NOMO-1 treated with dmso at 0.1 percent for 144 hours (cell line): ENCODE results near the gene EYS.
"Not testable (repeated sequence)": the region's sequence is repeated elsewhere in the genome, so short reads cannot be mapped to it uniquely, and the experiment has no call there.

Experiments
- DNase-seq: peaks from one replicate; lab custom pipeline; 2025; ENCODE audit not compliant: unreplicated experiment; lab: John Stamatoyannopoulos, UW

EYS gene

DNA sequence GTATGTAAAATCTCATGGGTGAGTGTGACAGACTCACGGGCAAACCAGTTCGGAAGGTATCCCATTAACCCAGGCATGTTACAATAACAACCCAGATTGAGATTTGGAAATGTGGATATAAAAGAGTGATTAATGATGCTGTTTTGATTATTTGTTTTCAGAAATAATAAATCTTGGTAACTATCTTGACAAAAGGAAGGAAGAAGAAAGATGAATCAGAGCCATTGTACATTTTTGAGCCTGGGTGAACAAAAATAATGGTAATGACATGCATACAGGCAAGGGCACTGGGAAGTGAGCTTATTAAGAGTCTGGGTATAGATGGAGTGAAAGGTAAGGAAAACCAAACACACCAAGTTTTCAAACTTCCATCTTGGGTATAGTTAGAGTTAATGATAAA lies 1209.4 kb downstream of the EYS start:
- no peak for DNase-seq

DNA sequence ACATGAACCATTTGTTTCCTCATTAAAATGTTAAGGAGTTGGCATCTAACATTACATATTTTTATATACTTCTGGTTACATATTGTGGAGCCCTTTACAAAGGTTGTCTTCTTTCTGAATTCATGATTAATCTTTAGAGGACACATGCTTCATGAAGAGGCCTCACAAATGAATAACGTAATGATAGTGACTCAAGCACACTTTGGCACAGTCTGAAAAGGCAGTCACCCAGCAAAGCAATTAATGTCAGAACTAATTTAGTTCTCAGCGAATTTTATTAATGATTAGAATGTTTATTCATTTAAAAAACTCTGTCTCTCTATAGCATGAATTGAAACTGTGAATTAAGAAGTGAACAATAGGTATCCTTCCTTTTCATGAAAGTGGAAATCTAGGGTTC lies 1217.3 kb downstream of the EYS start:
- no peak for DNase-seq

DNA sequence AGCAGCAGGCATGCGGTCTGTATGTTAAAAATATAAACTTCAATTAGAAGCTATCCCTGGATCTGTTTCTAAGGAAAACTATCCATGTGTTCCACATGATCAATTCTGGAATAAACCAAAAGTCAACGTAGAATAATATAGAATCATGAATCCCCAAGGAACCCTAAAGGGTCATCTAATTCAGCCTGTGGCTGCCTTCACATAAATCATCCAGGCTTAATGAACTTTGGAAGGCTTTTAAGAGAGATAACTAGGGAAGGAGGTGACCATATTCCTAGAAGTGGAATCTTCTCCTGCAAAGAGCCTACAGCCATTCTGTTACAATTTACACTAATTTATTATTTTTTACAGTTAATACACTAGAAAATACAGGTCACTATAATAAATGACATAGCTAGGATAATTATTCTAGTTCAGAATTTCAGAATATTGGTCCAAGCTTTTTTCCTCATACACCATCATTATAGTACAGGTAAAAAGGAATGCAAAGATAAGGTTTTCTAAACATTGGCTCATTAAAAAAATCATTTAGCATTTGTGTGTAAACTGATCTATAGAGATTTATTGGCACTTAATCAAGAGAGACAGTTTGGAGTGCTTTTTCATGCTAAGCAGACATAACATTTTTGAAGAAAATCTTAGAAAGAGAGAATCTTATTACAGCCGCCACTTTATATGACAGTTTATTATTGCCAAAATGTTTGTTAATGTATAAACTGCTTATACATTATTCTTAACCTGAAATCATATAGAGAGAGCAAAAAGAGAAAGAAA lies 1220.3 kb downstream of the EYS start:
- DNase-seq: no peak

DNA sequence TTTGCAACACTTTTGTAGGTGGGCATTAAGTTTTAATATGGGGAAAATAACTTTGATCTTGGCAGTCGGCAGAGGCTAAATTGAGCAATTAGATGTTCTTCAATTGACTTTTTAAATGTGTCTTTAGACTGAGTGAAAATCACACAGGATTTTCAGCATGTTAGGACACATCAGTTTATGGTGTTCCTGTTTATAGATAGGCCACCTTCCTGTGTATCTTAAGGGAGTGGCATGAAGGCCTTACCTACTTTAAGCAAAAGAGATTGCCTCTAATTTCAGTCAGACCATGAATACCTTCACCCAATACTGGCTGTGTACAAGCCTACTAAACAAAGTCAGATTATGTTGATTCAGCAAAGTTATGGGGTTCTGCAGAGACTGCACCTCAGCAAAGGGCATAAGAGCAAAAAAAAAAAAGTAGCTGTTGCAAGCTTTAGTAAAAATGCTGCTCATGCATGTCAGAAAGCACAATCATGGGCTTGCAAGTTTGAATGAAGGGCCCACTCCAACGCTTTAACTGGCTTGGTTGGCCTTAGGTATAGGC lies 1223.0 kb downstream of the EYS start:
- DNase-seq: no peak

DNA sequence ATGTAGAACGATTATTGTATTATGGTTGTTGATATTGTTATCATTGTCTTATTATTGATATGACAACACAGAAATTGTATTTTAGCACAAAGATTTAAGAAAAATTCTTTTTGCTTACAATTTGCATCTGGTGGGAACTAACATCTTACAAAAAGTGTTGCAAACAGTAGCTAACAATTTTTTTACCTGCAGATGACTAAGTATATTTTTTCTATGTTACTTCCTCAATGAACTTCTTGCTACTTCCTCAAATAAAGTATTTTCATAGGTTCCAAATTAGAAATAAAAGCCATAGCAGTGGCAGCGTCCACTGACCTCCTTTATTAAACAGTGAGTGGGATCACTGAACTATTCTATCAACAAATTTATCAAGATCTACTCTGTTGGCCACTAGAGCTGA lies 1224.4 kb downstream of the EYS start:
- no peak for DNase-seq

DNA sequence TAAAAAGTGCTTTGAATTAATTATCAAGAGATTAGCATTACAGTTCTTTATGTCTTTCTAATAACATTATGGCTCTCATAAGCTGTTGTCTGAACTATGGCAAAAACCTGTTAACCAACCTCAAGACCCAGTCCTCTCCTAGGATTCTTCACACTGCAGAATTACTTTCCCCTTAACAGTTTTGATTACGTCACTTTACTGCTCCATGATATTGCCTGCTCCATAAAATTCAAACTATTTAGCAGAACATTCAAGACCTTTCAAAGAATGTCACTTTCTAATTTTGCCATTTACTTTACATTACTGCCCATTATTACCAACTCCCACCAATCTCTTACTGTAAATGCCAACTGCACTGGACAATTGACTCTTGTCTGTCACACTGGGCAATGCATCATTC lies 1227.9 kb downstream of the EYS start:
- DNase-seq: no peak

DNA sequence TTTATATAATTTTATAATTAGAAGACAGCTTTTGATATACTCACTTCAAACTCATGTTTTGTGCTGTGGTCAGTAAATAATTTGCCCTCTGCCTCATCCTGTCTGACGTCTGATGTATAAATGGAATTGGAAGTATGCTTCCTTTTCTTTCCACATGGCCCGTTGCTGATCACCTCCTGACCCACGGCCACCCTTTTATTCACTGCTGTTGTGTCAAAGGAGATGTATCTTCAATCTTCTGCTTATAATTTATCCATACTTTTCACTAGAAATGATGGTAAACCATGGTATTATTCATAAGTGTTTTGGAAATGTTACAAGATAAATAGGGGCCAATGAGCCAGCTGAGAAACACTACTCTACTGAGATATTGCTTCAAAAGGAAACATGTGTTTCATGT lies 1229.6 kb downstream of the EYS start:
- DNase-seq: no peak

DNA sequence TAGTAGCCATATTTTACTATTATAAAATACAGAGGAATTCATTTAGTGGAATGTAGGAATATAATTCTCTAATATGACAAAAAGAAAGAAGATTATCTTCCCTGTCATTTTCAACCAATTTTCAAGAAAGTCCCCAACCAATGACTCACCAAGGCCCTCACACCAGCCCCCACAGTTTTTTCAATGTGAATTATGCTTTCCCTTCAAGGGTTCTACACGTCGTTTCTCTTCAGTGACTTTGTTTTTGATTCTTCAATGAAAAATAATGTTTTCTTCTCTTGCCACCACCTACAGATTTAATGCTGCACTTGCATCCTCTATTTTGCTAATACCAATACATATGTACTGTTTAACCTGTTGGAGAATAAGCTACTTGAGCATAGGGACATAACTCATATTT lies 1230.1 kb downstream of the EYS start:
- DNase-seq: no peak

DNA sequence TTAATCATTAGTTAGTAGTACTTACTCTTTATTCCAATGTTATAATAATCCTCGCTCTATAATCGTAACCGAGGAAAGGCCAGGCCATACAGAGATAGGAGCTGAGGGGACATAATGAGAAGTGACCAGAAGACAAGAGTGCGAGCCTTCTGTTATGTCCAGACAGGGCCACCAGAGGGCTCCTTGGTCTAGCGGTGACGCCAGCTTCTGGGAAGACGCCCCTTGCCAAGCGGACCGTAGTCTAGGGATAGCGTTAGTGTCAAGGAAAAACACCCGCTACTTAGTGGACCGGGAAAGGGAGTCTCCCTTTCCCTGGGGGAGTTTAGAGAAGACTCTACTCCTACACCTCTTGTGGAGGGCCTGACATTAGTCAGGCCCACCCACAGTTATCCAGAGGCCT lies 1237.6 kb downstream of the EYS start:
- not testable (repeated sequence) for DNase-seq

DNA sequence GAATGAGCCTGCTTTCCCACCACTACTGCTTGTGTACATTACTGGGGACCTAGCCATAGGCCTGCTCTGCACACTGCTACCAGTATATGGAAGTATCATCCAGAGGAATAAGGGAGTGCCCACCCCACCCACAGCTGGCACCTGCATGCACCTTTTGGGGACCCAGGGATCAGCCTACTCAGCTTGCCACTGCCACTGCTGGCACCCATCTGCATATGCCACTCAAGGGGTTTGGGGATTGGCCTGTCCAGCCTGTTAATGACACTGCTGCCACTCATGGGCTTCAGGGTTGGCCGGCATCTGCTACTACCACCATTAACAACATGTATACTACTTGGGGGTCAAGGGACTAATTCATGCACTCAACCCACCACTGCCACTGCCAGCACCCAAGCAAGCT lies 1239.4 kb downstream of the EYS start:
- no peak for DNase-seq

DNA sequence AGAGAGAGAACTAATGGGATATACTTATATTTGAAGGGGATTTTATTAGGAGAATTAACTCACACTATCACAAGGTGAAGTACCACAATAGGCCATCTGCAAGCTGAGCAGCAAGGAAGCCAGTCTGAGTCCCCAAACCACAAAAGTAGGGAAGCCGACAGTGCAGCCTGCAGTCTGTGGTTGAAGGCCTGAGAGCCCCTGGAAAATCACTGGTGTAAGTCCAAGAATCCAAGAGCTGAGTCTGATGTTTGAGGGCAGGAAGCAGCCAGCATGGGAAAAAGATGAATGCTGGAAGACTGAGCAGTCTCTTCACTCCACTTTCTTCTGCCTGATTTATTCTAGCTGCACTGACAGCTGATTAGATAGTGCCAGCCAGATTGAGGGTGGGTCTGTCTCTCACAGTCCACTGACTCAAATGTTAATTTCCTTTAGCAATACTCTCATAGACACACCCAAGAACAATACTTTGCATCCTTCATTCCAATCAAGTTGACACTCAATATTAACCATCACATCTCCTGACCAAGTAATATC lies 1247.5 kb downstream of the EYS start:
- DNase-seq: no peak

DNA sequence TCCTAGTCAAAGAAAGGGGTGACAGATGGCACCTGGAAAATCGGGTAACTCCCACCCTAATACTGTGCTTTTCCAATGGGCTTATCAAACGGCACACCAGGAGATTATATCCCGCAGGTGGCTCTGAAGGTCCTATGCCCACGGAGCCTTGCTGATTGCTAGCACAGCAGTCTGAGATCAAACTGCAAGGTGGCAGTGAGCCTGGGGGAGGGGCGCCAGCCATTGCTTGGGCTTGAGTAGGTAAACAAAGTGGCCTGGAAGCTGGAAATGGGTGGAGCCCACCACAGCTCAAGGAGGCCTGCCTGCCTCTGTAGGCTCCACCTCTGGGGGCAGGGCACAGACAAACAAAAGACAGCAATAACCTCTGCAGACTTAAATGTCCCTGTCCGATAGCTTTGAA lies 1258.9 kb downstream of the EYS start:
- not testable (repeated sequence) for DNase-seq

DNA sequence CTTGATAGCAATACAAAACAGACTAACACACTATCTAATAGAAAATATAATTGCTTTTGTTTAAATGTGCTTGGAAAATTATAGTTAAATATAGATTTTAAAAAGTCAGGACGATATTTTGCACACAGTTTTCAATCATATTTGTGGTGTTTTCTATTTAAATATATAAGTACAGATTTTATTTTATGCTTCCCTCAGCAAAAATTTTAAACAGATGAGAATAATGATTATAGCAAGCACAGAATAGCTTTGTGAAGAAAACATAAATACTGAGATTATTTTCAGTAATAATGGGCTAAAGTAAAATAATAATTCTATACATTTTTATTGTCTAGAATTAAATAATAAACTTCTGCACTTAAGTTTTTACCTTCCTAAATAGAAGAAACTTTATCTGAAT lies 1262.0 kb downstream of the EYS start:
- DNase-seq: no peak

DNA sequence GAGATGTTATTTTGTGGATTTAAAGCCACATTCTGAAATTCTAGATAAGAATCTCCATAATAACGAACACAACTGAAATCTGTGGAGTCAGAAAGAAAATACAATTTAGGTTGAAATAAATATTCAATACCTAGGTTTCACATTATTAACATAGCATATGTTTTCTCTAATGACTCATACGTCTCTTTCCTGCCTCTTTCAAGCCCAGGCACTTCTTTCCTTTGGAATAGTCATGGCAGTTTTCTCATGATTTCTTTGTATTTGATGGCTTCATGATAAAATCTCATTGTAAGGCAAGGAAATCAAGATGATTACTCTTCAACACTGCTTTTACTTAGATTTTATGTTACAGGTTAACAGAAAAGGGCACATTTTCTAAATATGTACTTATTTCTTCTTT lies 1267.8 kb downstream of the EYS start:
- DNase-seq: no peak

DNA sequence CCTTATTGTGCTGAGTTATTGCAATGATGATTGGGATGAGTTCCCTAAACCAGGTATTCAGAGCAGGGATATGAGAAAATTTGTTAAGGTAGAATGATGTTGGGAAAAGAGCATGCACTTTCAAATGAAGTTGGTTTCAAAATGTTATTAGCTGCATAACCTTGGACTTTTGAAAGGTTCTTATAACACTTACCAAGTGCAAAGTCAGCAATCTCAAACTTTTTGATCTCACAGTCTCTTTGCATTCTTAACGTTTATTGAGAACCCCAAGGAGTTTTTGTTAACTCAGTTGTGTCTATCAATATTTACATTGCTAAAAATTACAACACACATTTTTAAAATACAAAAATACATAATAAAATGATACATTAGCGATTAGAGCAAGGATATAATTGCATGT lies 1269.0 kb downstream of the EYS start:
- DNase-seq: no peak

DNA sequence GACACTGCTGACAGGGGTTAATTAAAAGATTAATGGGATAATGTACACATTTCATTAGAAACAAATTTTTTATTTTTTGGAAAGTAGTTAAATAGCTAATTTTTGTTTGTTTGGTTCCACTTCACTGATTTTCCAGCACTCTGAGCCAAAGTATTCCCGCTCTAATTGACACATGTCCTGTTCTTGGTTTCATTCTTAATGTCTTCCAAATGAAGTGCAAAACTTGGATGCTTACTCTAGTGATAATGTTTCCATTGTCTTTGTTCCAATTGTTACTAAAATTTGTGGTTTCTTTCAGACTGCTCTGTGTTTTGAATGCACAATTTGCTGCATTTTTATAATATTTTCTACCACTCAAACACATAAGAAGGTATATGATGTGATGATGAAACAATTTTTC lies 1277.1 kb downstream of the EYS start:
- DNase-seq: no peak

DNA sequence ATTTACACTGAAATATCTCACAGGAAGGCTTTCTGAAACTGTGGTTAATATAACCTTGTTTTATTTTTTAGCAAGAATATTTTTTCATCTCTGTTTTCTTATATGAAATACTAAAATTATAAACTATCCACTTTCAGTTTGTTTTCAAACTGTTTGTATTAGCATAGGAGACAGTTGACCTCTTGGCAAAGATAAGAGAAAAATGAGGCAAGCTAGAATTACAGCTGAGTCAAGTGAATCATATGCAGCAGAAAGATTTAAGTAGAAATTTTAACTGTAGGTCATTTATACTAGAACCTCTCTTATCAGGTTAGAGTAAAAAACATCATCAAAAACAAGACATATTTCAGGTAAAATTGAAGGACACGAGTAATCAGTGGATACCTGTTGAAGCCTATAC lies 1278.8 kb downstream of the EYS start:
- DNase-seq: no peak

DNA sequence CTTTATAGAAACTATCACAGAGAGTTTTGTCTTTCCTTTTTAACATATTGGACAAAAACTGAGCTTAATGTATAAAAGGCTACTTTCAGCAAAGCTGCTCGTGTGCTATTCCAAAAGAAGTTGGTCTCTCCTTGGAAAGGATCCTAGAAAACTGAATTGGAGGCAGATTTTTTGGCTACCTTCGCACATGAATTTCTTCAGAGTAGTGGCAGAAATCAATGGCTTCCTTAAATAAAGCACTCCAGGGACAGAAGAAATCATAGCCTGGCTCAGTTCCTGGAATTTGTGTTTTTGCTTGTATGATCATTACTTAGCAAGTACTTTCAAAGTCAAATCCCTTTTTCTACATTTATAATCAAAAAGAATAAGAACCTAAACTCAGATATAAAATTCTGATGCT lies 1291.1 kb downstream of the EYS start:
- no peak for DNase-seq

DNA sequence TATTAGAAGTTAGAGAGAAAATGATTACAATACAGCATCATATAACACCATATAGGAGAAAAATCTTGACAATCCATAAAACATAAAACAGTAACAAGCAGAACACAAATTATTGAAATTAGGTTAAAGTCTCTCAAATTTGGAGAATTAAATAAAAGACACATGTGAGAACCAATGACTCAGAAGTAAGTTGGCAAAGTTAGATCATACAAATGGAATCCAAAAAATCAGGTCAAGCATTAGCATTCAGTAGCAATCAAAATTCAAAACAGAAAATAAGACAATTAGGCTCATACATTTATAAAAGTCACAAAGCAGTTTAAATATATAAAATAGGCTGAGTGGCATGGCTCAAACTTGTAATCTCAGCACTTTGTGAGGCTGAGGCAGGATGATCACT lies 1295.8 kb downstream of the EYS start:
- no peak for DNase-seq

DNA sequence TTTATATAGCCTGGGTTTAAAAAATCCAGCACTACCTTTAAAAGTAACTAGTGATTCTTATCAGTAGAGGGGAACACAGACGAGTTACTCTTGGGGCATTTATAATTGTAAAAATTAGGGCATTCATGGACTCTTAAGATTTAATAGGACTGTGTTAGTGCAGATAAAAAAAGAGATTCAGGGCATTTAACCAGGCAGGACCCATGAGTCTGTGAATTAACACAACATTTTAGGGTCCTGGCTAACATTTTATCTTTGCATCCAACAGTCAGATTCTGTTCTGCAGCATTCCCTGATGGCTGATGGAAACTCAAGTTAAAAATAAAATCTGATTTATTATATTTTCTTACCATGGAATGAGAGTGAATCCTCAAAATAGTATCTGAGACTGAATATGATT lies 1297.1 kb downstream of the EYS start:
- no peak for DNase-seq

DNA sequence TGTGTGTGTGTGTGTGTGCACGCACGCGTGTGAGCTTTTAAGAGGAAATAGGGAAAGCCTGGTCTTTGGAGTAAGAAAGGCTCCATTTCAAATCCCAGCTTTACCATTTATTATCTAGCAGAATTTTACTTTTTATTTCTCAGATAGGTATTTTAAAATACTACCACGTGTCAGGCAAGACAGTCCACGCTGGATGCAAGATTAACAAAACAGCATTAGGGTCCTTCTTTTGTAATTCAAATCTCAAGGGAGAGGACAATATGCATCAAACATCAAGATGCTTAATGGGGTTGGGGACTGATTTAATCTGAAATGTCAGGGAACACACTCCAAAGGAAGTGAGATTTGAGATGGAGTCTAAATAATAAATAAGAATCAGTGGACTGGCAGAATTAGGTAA lies 1302.6 kb downstream of the EYS start:
- no peak for DNase-seq

DNA sequence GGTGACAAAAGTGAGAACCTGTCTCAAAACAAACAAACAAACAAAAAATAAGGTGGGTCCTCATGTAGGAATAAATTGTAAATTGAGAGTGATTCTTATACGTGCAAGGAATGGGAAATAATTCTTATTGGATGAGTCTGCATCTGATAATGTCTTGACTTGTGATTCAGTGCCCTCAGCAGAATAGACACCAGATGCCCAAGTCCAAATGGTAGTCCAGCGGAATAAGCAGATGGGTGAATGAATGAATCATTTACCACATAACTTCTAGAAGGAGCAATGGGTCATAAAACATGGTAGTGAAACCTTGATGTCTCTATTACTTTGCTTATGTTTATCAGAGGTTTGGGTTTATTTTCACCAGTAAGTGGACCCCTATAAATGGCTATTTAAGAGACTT lies 1323.7 kb downstream of the EYS start:
- DNase-seq: no peak

DNA sequence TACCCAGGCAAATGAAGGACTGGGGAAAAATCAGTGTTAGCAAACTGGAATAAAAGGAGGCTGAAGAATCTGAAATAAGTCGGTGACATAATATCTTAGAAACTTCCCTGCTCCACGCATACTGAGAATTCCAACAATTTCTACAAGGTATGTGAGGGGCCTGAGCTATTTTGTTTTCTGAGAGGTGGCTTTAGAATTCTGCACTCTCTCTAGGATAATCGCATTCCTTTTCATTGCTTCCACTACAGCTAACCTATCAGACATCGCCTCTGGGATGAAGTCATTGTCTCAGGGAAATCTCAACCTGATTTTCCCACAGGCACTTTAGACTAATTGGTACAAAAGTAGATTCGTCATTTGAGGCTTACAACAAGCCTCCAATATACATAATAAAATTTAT lies 1330.6 kb downstream of the EYS start:
- no peak for DNase-seq
